NOMO-1 (cell line): Measurements from ENCODE around the gene ZFYVE28.

ENCODE experiments used
- DNase-seq, 2 experiments: peaks; one replicate each; lab custom pipeline; 2025; ENCODE audit not compliant: unreplicated experiment in 2 of 2; lab: John Stamatoyannopoulos, UW

ZFYVE28 gene

GRCh38 chr4:2428496-2429213 lies 10.2 kb upstream of the ZFYVE28 start:
- DNase-seq: no peak

- no peak for DNase-seq
Observed at GRCh38 chr4:2427383-2428334, 9.2 kb upstream of the ZFYVE28 start.

GRCh38 chr4:2426711-2427275 lies 8.3 kb upstream of the ZFYVE28 start:
- DNase-seq: no peak

DNA sequence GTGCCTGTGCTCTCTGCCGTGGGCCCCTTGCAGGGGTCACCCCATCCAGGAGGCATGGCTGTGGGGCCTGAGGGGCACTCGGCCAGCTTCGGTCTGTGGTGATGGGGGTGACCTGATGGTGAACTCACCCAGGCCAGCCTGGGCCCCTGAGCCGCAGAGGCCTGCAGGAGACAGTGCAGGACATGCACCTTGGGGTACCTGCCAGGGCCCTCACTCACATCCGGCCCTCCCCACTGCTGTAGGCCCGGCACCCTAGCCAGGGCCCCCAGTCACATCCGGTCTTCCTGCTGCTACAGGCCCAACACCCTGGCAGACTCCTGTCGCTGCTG lies 7.6 kb upstream of the ZFYVE28 start:
- no peak for DNase-seq

DNA sequence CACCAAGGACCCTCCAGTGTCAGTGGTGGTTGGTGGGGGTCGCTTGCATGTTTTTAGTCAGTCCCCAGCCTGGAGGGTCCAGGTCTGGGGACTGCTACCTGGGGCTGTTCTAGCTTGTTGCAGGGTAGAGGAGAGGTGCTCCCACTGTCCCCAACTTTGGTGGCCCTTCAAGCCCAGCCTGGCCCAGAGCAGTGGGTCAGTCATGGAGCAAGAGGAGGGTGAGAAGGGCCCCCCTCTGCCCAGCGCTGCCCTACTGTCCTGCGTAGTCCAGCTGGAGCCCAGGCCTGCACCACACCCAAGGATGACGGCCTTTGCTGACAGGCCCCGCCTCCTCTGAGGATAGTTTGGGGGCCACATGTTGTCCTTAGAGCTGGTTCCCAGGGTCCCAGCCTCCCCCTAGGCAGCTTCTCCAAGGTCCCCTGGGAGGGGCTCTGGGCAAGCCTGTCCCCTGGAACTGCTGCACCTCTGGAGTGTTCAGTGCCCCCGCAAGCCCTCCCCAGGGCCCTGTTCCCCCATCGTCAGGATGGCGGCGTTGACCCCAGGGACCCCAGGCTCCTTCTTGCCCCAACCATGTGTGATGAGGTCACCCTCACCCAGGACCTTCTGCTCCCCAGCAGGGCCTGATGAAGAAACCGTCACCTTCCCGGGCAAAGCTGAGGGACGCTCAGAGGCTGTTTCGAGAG lies 7.1 kb upstream of the ZFYVE28 start:
- no peak for DNase-seq

- DNase-seq: no peak
Observed at GRCh38 chr4:2424581-2424980, 6.1 kb upstream of the ZFYVE28 start.

GRCh38 chr4:2423695-2424094 lies 5.2 kb upstream of the ZFYVE28 start:
- DNase-seq: no peak

- no peak for DNase-seq
Observed at GRCh38 chr4:2423066-2423465, 4.6 kb upstream of the ZFYVE28 start.

GRCh38 chr4:2421928-2422327 lies 3.5 kb upstream of the ZFYVE28 start:
- DNase-seq: no peak

DNA sequence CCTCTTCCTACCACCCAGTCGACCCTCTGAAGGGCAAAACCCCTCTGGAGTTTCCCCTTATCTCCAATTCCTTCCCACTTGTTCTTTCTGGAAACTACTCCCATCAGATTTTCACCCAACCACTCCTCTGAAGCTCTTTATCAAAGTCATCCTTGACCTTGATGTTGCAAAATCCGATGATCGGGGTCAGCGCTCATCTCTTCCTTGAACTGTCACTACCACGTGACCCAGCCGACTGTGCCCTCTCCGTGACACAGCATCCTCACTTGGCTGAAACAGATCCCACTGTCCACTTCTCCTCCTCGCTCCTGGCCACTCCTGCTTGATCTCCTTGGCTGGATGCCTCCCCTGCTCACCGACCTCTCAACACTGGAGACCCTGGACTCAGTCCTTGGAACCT lies 1.4 kb upstream of the ZFYVE28 start:
- DNase-seq: peak; percentile 49 to 58

- peak; percentile 88 to 97 for DNase-seq
Observed at GRCh38 chr4:2418650-2419571, 466 bp upstream of the ZFYVE28 start, which contains the start of gene CFAP99. Gene CFAP99, plus strand, starts transcription at chr4:2418955.

- peak in 1 of 2 experiments; percentile 13 for DNase-seq
Observed at GRCh38 chr4:2417226-2417764, 1.1 kb downstream of the ZFYVE28 start.

DNA sequence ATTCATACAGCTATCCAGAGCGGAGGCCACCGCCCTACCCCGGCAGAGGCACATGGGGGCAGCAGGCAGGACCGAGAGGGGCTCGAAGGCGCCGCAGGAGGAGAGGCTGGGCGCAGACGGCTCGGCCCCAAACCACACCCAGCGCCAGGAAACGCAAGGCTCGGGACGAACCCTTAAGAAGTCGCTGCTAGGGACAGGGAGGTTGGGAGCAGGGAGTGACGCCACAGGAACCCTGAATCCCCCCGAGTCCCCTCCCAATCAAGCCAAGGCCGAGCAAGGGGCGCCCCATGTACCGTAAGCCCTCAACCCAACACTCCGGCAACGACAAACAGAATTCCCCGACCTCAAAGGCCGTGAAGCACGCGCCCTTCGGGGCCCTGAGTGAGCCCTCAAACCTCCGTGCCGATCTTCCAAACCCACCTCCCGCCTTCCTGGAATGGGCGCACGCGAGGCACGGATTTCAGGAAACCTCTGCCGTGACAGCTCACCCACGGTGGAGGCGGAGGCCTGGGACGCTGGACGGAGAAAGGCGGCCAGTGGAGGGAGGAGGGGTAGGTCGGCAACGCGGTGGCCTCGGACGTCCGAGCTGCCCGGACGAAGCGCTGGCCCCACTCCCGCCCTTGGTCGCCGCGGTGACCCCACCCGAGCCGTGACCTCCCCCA lies 1.8 kb downstream of the ZFYVE28 start:
- DNase-seq: peak; percentile 21 to 55

- DNase-seq: no peak
Observed at GRCh38 chr4:2415881-2416563, 2.4 kb downstream of the ZFYVE28 start.

DNA sequence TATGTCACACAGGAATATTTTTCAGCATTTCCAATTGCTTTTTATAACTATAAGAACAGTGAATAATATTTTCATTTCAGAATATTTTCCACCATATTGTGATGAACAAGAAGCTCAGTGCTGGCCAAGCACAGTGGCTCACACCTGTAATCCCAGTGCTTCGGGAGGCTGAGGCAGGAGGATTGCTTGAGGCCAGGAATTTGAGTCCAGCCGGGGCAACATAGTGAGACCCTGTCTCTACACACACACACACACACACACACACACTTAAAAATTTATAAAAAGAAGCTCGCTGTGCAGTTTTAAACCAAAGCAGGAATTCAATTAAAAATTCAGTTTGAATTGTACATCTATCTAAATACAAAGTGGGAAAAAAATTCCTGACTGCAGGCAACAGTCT lies 3.2 kb downstream of the ZFYVE28 start:
- DNase-seq: no peak

GRCh38 chr4:2413821-2414610 lies 4.4 kb downstream of the ZFYVE28 start:
- no peak for DNase-seq

- DNase-seq: peak; percentile 98 to 99
Observed at GRCh38 chr4:2412885-2413716, 5.3 kb downstream of the ZFYVE28 start.
